GM12872 (cell line): Measurements from ENCODE around the gene RANBP3L.

ENCODE experiments used
- CTCF ChIP-seq: IDR thresholded peaks from 3 replicates; pipeline ENCODE4 v1.5.1; 2011; ENCODE audit warnings: low read depth, mild to moderate bottlenecking, low read length, moderate library complexity; ENCODE audit not compliant: insufficient read depth

The RANBP3L gene

GRCh38 chr5:36206913-36207312 lies 94.8 kb downstream of the RANBP3L start:
- TF ChIP-seq CTCF, result no peak

GRCh38 chr5:36205329-36205728 lies 96.4 kb downstream of the RANBP3L start:
- TF ChIP-seq CTCF, result no peak

- TF ChIP-seq CTCF, result no peak
Measured at GRCh38 chr5:36202521-36202961, 99.2 kb downstream of the RANBP3L start.

- TF ChIP-seq CTCF, result no peak
Measured at GRCh38 chr5:36200513-36200912, 101.2 kb downstream of the RANBP3L start.

GRCh38 chr5:36199620-36200019 lies 102.1 kb downstream of the RANBP3L start:
- TF ChIP-seq CTCF, result no peak
